ENCODE measurements around the gene CXCR2.
"Not testable (repeated sequence)": the region's sequence is repeated elsewhere in the genome, so short reads cannot be mapped to it uniquely, and the experiment has no call there.

CXCR2 gene

GRCh38 chr2:218125626-218126080, at the start of gene CXCR2:
Gene CXCR2 (plus strand): TSS chr2:218126028. CDS start chr2:218134802, 8,774 bp downstream.
- in situ Hi-C loops (cut with MboI; ENCODE audit: low sequenced_read_pairs): no loop called here

- in situ Hi-C loops (cut with MboI; ENCODE audit: low sequenced_read_pairs): no loop called here
Observed at GRCh38 chr2:218077464-218078216, 48.2 kb upstream of the CXCR2 start.

GRCh38 chr2:218079943-218080913, 45.6 kb upstream of the CXCR2 start:
- in situ Hi-C loops (cut with MboI; ENCODE audit: low sequenced_read_pairs): no loop called here

GRCh38 chr2:218081063-218081462, 44.8 kb upstream of the CXCR2 start:
- in situ Hi-C loops (cut with MboI; ENCODE audit: low sequenced_read_pairs): no loop called here

- in situ Hi-C loops (cut with MboI; ENCODE audit: low sequenced_read_pairs): no loop called here
Observed at GRCh38 chr2:218081695-218082094, 44.1 kb upstream of the CXCR2 start.

GRCh38 chr2:218082586-218083351, 43.1 kb upstream of the CXCR2 start:
- in situ Hi-C loops (cut with MboI; ENCODE audit: low sequenced_read_pairs): no loop called here

- in situ Hi-C loops (cut with MboI; ENCODE audit: low sequenced_read_pairs): no loop called here
Observed at GRCh38 chr2:218083352-218083676, 42.5 kb upstream of the CXCR2 start.

GRCh38 chr2:218086478-218086877, 39.4 kb upstream of the CXCR2 start:
- in situ Hi-C loops (cut with MboI; ENCODE audit: low sequenced_read_pairs): no loop called here

GRCh38 chr2:218089259-218089658, 36.6 kb upstream of the CXCR2 start:
- in situ Hi-C loops (cut with MboI; ENCODE audit: low sequenced_read_pairs): no loop called here

- in situ Hi-C loops (cut with MboI; ENCODE audit: low sequenced_read_pairs): no loop called here
Observed at GRCh38 chr2:218091746-218092145, 34.1 kb upstream of the CXCR2 start.

GRCh38 chr2:218093879-218094278, 31.9 kb upstream of the CXCR2 start:
- in situ Hi-C loops (cut with MboI; ENCODE audit: low sequenced_read_pairs): no loop called here

- in situ Hi-C loops (cut with MboI; ENCODE audit: low sequenced_read_pairs): no loop called here
Observed at GRCh38 chr2:218095853-218096252, 30.0 kb upstream of the CXCR2 start.

- in situ Hi-C loops (cut with MboI; ENCODE audit: low sequenced_read_pairs): no loop called here
Observed at GRCh38 chr2:218097975-218098374, 27.9 kb upstream of the CXCR2 start.

GRCh38 chr2:218108834-218109233, 17.0 kb upstream of the CXCR2 start:
- in situ Hi-C loops (cut with MboI; ENCODE audit: low sequenced_read_pairs): not testable (repeated sequence)

- in situ Hi-C loops (cut with MboI; ENCODE audit: low sequenced_read_pairs): not testable (repeated sequence)
Observed at GRCh38 chr2:218121789-218122188, 4.0 kb upstream of the CXCR2 start.

GRCh38 chr2:218122286-218122685, 3.5 kb upstream of the CXCR2 start:
- in situ Hi-C loops (cut with MboI; ENCODE audit: low sequenced_read_pairs): not testable (repeated sequence)

GRCh38 chr2:218123986-218124385, 1.8 kb upstream of the CXCR2 start:
- in situ Hi-C loops (cut with MboI; ENCODE audit: low sequenced_read_pairs): no loop called here

GRCh38 chr2:218125095-218125494, 733 bp upstream of the CXCR2 start:
- in situ Hi-C loops (cut with MboI; ENCODE audit: low sequenced_read_pairs): no loop called here

- in situ Hi-C loops (cut with MboI; ENCODE audit: low sequenced_read_pairs): no loop called here
Observed at GRCh38 chr2:218127929-218128455, 2.2 kb downstream of the CXCR2 start.

GRCh38 chr2:218128781-218129457, 3.1 kb downstream of the CXCR2 start:
- in situ Hi-C loops (cut with MboI; ENCODE audit: low sequenced_read_pairs): no loop called here

All from HL-60/S4 treated with retinoic acid at 250 ng/mL for 4 days and 3 days (cell line).